ENCODE data around the gene TMEM108.

The TMEM108 gene

DNA sequence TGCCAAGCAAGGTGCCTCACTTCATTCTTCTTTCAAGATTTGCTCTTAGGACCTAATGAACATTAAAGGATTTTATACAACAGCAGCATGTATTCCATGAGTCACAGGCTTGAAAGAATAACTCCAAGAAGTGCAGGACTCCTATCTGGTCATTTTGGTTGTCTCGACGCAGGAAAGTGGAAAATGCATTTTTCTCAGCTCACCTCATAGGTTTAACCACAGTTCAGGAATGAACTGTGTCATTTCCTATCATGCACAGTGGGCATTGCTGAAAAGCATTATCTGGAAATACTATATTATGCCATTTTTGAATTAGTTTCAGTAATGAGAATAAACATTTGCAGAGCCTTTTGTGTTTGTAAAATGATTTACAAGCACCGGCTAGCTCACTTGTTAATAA is 263.0 kb downstream of the TMEM108 start:
- DNase-seq (ENCODE audit: insufficient read length, low spot score) (no peak), FAIRE-seq (no peak)

GRCh38 chr3:133301731-133302130 is 263.5 kb downstream of the TMEM108 start:
- FAIRE-seq: no peak

GRCh38 chr3:133303430-133303829 is 265.2 kb downstream of the TMEM108 start:
- FAIRE-seq: no peak
- DNase-seq (ENCODE audit: insufficient read length, low spot score): no peak

More at GRCh38 chr3:133301731-133302130, 263.5 kb downstream of the TMEM108 start:
- no peak for DNase-seq (ENCODE audit: insufficient read length, low spot score)

DNA sequence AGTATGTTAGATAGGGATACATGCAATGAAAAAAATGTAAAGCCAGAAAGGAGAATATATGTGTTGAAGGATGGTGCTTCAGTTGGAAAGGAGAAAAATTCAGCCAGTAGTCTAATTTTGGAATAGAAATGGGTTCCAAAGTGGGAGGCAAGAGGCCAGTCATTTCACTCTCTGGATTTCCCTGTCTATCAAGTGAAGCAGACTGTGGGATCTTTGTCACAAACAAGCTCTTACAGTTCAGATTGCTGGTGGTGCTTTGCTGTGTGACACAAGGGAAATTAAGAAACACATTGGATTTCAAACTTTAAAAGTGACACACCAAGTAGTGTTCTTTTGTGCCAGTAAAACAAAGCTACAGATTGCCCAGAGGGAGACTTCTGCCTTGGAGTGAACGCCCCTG is 279.7 kb downstream of the TMEM108 start:
- no peak for FAIRE-seq
- no peak for DNase-seq (ENCODE audit: insufficient read length, low spot score)

DNA sequence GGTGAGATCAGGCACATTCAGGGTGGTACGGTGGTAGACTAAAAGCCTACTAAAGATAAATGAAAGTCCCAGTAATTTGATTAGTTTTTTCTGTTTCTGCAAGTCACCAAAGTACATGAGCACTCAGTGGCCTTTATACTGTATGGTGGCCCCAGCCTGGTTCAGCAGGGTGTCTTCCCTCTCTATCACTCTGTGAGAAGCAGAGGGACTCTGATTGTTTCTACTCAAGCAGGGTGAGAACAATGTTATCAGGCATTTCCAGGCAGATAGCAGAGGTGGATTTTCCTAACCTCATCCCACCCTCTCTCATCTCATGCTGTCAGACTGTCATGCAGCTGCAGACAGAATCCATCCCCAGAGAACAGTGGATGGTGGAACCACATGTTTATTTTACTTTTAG is 290.2 kb downstream of the TMEM108 start:
- FAIRE-seq (no peak), DNase-seq (ENCODE audit: insufficient read length, low spot score) (no peak)

- DNase-seq (ENCODE audit: insufficient read length, low spot score) (no peak), FAIRE-seq (no peak)
Measured at GRCh38 chr3:133329626-133330025, 291.4 kb downstream of the TMEM108 start.

DNA sequence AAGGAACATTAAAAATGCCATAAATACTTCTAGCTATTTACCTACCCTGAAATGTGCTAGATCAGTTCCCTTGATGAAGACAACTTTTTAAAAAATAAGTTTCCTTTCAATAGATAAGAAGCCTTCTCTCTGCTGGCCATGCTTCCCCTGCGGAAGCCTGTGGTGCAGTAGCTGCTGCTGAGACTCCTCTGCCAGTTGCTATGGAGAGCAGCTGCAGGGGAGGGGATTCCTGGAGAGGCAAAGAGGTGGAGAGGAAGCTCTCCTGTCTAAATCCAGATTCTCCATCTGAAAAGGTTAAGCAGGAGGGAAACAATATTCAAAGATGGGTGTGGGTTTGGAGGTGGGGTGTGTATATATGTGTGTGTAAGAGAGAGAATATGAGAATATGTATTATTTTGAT is 291.9 kb downstream of the TMEM108 start:
- DNase-seq (ENCODE audit: insufficient read length, low spot score) (no peak), FAIRE-seq (no peak)

GRCh38 chr3:133330522-133330921 is 292.3 kb downstream of the TMEM108 start:
- DNase-seq (ENCODE audit: insufficient read length, low spot score): no peak
- FAIRE-seq: no peak

- FAIRE-seq (no peak), DNase-seq (ENCODE audit: insufficient read length, low spot score) (no peak)
Measured at GRCh38 chr3:133354721-133355120, 316.5 kb downstream of the TMEM108 start.

DNA sequence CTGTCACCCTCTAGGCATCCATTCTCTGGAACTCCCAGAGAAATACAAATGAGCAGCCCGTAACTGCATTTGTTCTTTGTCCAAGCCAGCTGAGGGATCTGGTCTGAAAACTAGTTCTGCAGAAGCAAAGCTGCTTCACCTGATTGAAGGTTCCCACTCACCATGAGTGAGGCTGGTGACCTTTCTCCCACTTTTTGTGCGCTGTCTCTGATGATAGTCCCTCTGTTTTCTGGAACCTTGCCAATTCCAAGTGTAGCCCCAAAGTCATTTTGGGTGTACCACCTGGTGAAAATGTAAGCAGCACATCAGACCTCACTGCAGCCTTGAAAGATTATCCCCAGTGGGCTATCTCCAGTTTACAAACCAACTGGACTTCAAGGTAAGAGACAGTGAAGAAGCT is 322.3 kb downstream of the TMEM108 start:
- FAIRE-seq (no peak), DNase-seq (ENCODE audit: insufficient read length, low spot score) (no peak)

GRCh38 chr3:133361011-133361410 is 322.8 kb downstream of the TMEM108 start:
- no peak for DNase-seq (ENCODE audit: insufficient read length, low spot score)
- FAIRE-seq: no peak

DNA sequence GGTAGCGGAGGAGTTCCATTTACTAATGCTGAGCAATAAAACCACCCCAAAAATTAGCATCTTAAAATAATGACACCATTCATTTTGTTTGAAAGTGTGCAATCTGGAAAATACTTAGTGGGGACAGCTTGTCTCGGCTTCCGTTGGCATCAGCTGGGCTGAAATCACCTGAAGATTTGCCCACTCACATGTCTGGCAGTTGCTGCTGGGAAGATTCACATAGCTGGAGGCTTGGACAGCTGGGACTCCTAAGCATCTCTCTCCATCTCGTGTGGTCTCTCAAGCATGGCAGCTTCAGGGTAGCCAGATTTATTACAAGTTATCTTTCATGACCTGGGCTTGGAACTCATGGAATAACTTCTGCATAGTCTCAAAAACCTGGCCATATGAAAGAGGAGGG is 323.2 kb downstream of the TMEM108 start:
- no peak for DNase-seq (ENCODE audit: insufficient read length, low spot score)
- FAIRE-seq: no peak

GRCh38 chr3:133362539-133362938 is 324.3 kb downstream of the TMEM108 start:
- DNase-seq (ENCODE audit: insufficient read length, low spot score) (no peak), FAIRE-seq (no peak)

- FAIRE-seq (no peak), DNase-seq (ENCODE audit: insufficient read length, low spot score) (no peak)
Measured at GRCh38 chr3:133364704-133365103, 326.5 kb downstream of the TMEM108 start.

DNA sequence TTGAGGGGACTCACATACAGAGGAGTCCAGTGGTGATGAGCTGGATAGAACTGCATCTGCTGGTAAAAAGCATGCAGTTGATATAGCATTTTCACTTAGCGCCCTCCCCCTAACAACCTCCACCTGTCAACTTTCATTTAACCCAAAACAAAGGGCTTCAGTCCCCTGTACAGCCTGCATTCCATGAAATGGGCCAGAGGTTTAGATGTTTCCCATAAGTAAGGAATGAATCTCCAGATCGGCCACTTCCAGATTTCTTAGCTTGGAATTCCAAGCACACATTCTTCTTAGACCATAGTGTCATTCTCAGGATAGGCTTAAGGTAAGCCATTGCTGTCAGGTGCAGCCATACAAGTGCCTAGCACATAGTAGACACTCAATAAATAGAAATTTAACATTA is 328.7 kb downstream of the TMEM108 start:
- FAIRE-seq (no peak), DNase-seq (ENCODE audit: insufficient read length, low spot score) (no peak)

DNA sequence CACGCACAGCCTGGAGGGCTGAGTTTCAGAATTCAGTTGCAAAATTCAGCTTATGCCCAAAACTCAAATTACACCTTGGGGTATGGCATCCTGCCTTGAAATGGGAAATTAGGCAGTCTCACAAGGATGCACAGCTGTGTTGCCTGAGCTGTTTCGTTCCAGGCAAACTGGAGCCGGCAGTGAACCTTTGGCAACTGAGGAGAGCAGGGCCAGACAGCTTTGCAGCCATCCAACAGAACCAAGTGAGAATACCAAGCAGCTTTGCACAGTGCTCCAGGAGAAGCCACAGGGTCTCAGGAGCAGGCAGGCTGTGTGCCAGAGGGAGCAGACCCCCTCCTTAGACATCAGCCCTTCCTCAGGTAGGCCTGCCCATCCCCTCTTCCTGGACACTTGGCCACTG is 329.2 kb downstream of the TMEM108 start:
- FAIRE-seq (no peak), DNase-seq (ENCODE audit: insufficient read length, low spot score) (no peak)

GRCh38 chr3:133367956-133368355 is 329.8 kb downstream of the TMEM108 start:
- DNase-seq (ENCODE audit: insufficient read length, low spot score): no peak
- no peak for FAIRE-seq

DNA sequence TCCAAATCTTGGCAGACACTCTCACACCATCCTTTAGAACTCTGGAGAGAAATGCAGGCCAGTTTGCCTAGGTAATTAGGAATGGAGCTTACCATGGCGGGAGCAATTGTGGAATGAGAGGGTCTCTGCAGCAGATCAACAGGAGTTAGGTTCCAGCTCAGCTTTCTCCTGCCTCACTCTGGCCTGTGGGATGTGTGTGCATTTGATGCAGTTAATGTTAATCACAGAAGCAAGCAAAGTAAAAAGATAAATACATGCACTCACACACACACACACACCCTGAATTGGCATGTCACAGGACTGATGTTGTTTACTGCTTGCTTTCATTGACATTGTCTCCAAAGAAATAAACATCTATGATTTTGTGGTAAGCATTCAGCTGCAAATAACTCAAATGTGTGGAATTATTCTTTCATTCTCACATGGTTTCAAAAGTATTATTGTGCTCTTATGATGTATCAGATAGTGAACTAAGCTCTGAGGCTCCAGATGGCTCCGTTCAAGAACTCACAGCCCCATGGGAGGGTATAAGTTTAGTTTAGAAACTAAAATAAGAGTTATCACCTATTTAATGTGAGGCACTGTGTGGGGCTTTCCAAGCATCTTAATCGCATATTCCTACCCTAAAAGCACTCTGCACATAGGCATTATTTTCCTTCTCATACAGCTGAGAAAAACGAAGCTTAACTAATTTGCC is 330.3 kb downstream of the TMEM108 start:
- DNase-seq (ENCODE audit: insufficient read length, low spot score) (no peak), FAIRE-seq (no peak)

- no peak for DNase-seq (ENCODE audit: insufficient read length, low spot score)
- no peak for FAIRE-seq
Measured at GRCh38 chr3:133369068-133369440, 330.9 kb downstream of the TMEM108 start.

DNA sequence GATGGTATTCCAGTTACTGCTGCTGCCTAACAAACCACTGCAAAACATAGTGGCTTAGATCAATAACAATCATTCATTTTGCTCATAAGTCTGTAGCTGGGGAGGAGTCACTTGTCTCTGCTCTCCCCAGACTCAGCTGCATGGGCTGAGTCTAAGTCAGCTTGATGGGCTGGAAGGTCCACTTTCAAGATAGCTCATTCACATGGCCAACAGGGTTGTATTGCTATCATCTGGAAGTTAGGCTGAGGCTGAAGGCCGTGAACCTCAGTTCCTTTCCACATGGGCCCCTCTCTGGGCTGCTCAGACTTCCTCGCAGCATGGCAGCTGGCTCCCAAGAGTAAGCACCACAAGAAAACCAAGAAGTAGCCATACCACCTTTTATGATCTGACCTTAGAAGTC is 333.0 kb downstream of the TMEM108 start:
- DNase-seq (ENCODE audit: insufficient read length, low spot score) (no peak), FAIRE-seq (no peak)

DNA sequence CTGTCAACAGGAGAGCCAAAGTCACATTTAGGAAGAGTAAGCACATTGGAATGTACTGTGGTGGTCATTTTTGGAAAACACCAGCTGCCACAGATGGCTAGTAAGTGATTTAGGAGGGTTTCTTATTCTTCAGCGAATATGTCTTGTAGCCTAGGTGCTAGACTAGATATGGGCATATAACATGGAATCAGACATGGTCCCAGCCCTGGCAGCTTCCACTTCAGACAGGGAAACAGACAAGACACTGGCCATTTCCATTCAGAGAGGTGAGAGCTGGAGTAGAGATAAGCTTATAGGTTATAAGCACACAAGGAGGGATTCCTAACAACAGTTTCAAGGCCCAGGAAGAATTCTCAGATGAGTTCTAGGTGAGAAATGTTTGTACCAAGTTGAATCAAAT is 333.5 kb downstream of the TMEM108 start:
- FAIRE-seq: no peak

GRCh38 chr3:133374708-133375402 is 336.7 kb downstream of the TMEM108 start:
- no peak for FAIRE-seq

More for the DNA sequence above, 333.5 kb downstream of the TMEM108 start:
- no peak for DNase-seq (ENCODE audit: insufficient read length, low spot score)

DNA sequence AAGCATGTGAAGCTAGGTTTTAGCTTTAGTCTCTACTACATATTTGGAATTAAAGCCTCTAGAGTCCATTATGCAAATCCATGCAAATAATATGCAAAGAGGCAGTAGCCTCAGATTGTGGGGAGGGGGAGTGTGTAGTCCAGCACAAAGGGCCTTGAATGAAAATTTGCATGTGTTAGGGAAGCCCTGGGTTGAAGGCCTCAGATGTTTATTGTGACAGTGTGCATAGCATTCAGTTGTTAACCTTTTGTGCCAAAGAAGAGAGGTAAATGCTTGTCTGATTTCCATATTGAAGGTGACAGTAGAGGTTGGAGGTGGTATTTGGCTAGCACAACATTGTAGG is 337.2 kb downstream of the TMEM108 start:
- DNase-seq (ENCODE audit: insufficient read length, low spot score): no peak
- no peak for FAIRE-seq

More at GRCh38 chr3:133374708-133375402, 336.7 kb downstream of the TMEM108 start:
- DNase-seq (ENCODE audit: insufficient read length, low spot score): no peak
